H1 (cell line): ENCODE data around the gene SUV39H2. TPM values are rescaled to one million over a fixed set of nuclear protein-coding genes. Genes with fewer than 3 reads are reported as not detected.

ENCODE experiments used
- CTCF ChIA-PET: fragments of 300-600 bp; sonication (Branson Sonifier 250); formaldehyde crosslinking; loops from one replicate; lab custom pipeline; 2021; ENCODE audit not compliant: partially characterized antibody; lab: Charles Lee
- POLR2A ChIA-PET: fragments of 300-600 bp; sonication (Branson Sonifier 250); formaldehyde crosslinking; loops from one replicate; lab custom pipeline; 2021; ENCODE audit warnings: inconsistent platforms; ENCODE audit not compliant: partially characterized antibody; lab: Charles Lee
- DNase-seq, 2 experiments: peaks; one replicate each; pipeline versions ENCODE4 v3.0.0 to v3.0.0-alpha.2; 2010 to 2022; ENCODE audit warnings: low spot score in 2 of 2, low read depth in 1 of 2, mixed read lengths in 1 of 2
- FAIRE-seq: peaks from 2 replicates; lab custom pipeline; 2011; peaks lifted over from hg19 to GRCh38; lab: Jason Lieb, UNC
- H2AFZ ChIP-seq: 2 replicates; pipeline ENCODE4 v1.8.1; 2012; ENCODE audit warnings: low read length, inconsistent platforms
- H2AK5ac ChIP-seq: 2 replicates; pipeline ENCODE4 v1.6.1; 2013; ENCODE audit warnings: low read depth, low read length
- H2BK120ac ChIP-seq: replicated peaks from 2 replicates; pipeline ENCODE3; 2013; ENCODE audit warnings: low read depth, low read length, inconsistent platforms
- H2BK12ac ChIP-seq: 2 replicates; pipeline ENCODE4 v1.6.1; 2013; ENCODE audit warnings: low read depth, low read length
- H2BK15ac ChIP-seq: 2 replicates; pipeline ENCODE4 v1.6.1; 2013; ENCODE audit warnings: low read length
- H2BK20ac ChIP-seq: 2 replicates; pipeline ENCODE4 v1.6.1; 2013; ENCODE audit warnings: low read length
- H2BK5ac ChIP-seq: 2 replicates; pipeline ENCODE4 v1.6.1; 2013; ENCODE audit warnings: low read depth, low read length
- H3K14ac ChIP-seq: 2 replicates; pipeline ENCODE4 v1.6.1; 2013; ENCODE audit warnings: inconsistent platforms; ENCODE audit not compliant: insufficient read length
- H3K18ac ChIP-seq: 2 replicates; pipeline ENCODE4 v1.6.1; 2013; ENCODE audit warnings: low read length; ENCODE audit errors: extremely low read depth
- H3K23ac ChIP-seq: 2 replicates; pipeline ENCODE4 v1.6.1; 2013; ENCODE audit warnings: inconsistent platforms; ENCODE audit not compliant: insufficient read length
- H3K23me2 ChIP-seq: 2 replicates; pipeline ENCODE4 v1.6.1; 2013; ENCODE audit warnings: low read depth, low read length
- H3K27ac ChIP-seq: 2 replicates; pipeline ENCODE4 v1.6.1; 2011; ENCODE audit warnings: low read depth, low read length, inconsistent platforms
- H3K27me3 ChIP-seq, 4 experiments: replicated peaks in 1 of 4; 1 replicate in 1 of 4; 2 replicates in 3 of 4; pipeline versions ENCODE4 v1.6.1 to v1.8.1; 2011 to 2013; ENCODE audit warnings: low read length in 3 of 4, mild to moderate bottlenecking in 3 of 4, inconsistent platforms in 2 of 4, mixed read lengths in 2 of 4, moderate library complexity in 1 of 4; ENCODE audit not compliant: control insufficient read depth in 3 of 4, insufficient read depth in 3 of 4; ENCODE audit errors: extremely low read depth in 1 of 4
- H3K36me3 ChIP-seq, 4 experiments: 2 replicates each; pipeline versions ENCODE4 v1.6.1 to v1.8.1; 2011 to 2013; ENCODE audit warnings: mild to moderate bottlenecking in 4 of 4, low read length in 3 of 4, moderate library complexity in 2 of 4, control low read depth in 1 of 4, inconsistent platforms in 1 of 4; ENCODE audit not compliant: insufficient read depth in 4 of 4, control insufficient read depth in 2 of 4
- H3K4ac ChIP-seq: replicated peaks from 2 replicates; pipeline ENCODE3; 2013; ENCODE audit warnings: low read length, low read depth, mixed read lengths, inconsistent platforms; ENCODE audit not compliant: insufficient read length
- H3K4me1 ChIP-seq, 4 experiments: replicated peaks in 1 of 4; 1 replicate in 1 of 4; 2 replicates in 3 of 4; pipeline versions ENCODE4 v1.6.1 to v1.8.1; 2011 to 2013; ENCODE audit warnings: low read length in 3 of 4, inconsistent platforms in 2 of 4, mixed read lengths in 1 of 4; ENCODE audit not compliant: insufficient read depth in 4 of 4, control insufficient read depth in 3 of 4
- H3K4me2 ChIP-seq, 2 experiments: 2 replicates each; pipeline versions ENCODE4 v1.6.1 to v1.8.1; 2011 to 2013; ENCODE audit warnings: low read depth in 2 of 2, low read length in 2 of 2, control low read depth in 1 of 2, inconsistent platforms in 1 of 2, mild to moderate bottlenecking in 1 of 2; ENCODE audit not compliant: insufficient read depth in 1 of 2
- H3K4me3 ChIP-seq, 4 experiments: fragments of 200-600, 300-600 bp in 1 of 4; sonication (generic), shearing (Covaris generic), sonication (Bioruptor Twin) in 1 of 4; 2 replicates each; pipeline versions ENCODE4 v1.5.1 to v1.8.1; 2011 to 2016; ENCODE audit warnings: low read length in 4 of 4, low read depth in 3 of 4, control low read depth in 2 of 4, inconsistent platforms in 2 of 4, mild to moderate bottlenecking in 2 of 4, mixed read lengths in 1 of 4, moderate library complexity in 1 of 4; ENCODE audit not compliant: insufficient read depth in 2 of 4; ENCODE audit errors: extremely low read depth in 1 of 4
- H3K56ac ChIP-seq: replicated peaks from 2 replicates; pipeline ENCODE3; 2013; ENCODE audit warnings: low read depth, mild to moderate bottlenecking, mixed read lengths, low read length, inconsistent platforms; ENCODE audit not compliant: insufficient read length
- H3K79me1 ChIP-seq: 2 replicates; pipeline ENCODE4 v1.6.1; 2013; ENCODE audit warnings: low read depth, low read length, control low read depth
- H3K79me2 ChIP-seq, 2 experiments: 2 replicates each; pipeline versions ENCODE4 v1.6.1 to v1.8.1; 2012 to 2013; ENCODE audit warnings: low read length in 2 of 2, mild to moderate bottlenecking in 2 of 2, inconsistent platforms in 1 of 2; ENCODE audit not compliant: insufficient read depth in 2 of 2, control insufficient read depth in 1 of 2
- H3K9ac ChIP-seq, 4 experiments: replicated peaks in 1 of 4; 1 replicate in 1 of 4; 2 replicates in 3 of 4; pipeline versions ENCODE4 v1.6.1 to v1.8.1; 2011 to 2013; ENCODE audit warnings: low read depth in 3 of 4, low read length in 3 of 4, control low read depth in 2 of 4, mild to moderate bottlenecking in 2 of 4, moderate library complexity in 2 of 4, inconsistent platforms in 1 of 4; ENCODE audit errors: extremely low read depth in 1 of 4
- H3K9me3 ChIP-seq, 2 experiments: 2 replicates each; pipeline versions ENCODE4 v1.6.1 to v1.8.1; 2012 to 2013; ENCODE audit warnings: mild to moderate bottlenecking in 2 of 2, moderate library complexity in 2 of 2, control low read depth in 1 of 2, inconsistent platforms in 1 of 2, low read depth in 1 of 2, low read length in 1 of 2, mixed read lengths in 1 of 2; ENCODE audit not compliant: insufficient read depth in 2 of 2
- H4K20me1 ChIP-seq, 2 experiments: replicated peaks in 1 of 2; 2 replicates each; pipeline versions ENCODE3 to v1.8.1; 2011 to 2013; ENCODE audit warnings: inconsistent platforms in 2 of 2, low read length in 2 of 2, mild to moderate bottlenecking in 1 of 2; ENCODE audit not compliant: insufficient read depth in 2 of 2, control insufficient read depth in 1 of 2
- H4K5ac ChIP-seq: 2 replicates; pipeline ENCODE4 v1.6.1; 2013; ENCODE audit warnings: low read length, low read depth, mixed read lengths, inconsistent platforms; ENCODE audit not compliant: insufficient read length
- H4K8ac ChIP-seq: 2 replicates; pipeline ENCODE4 v1.8.0; 2013; ENCODE audit warnings: mild to moderate bottlenecking, moderate library complexity, low read length, inconsistent platforms; ENCODE audit not compliant: insufficient read depth; ENCODE audit errors: extremely low read depth
- H4K91ac ChIP-seq: replicated peaks from 2 replicates; pipeline ENCODE3; 2013; ENCODE audit warnings: low read length, mixed read lengths, inconsistent platforms; ENCODE audit not compliant: insufficient read length
- BACH1 ChIP-seq: IDR thresholded peaks from 2 replicates; pipeline ENCODE4 v1.6.1; 2012; ENCODE audit warnings: low read length, improper control_type of control experiment
- CEBPB ChIP-seq: IDR thresholded peaks from 2 replicates; pipeline ENCODE4 v1.6.1; 2012; ENCODE audit warnings: low read depth, low read length
- CHD2 ChIP-seq: IDR thresholded peaks from 2 replicates; pipeline ENCODE4 v1.6.1; 2012; ENCODE audit warnings: low read length, improper control_type of control experiment
- CTBP2 ChIP-seq: IDR thresholded peaks from 2 replicates; pipeline ENCODE4 v1.7.0; 2011; ENCODE audit warnings: borderline replicate concordance, mild to moderate bottlenecking, moderate library complexity, mixed read lengths, low read length; ENCODE audit not compliant: insufficient read depth, insufficient read length
- EZH2 ChIP-seq: fragments of 200-600 bp; sonication (generic); IDR thresholded peaks from 2 replicates; pipeline ENCODE4 v1.7.1; 2012; ENCODE audit warnings: low read depth, mild to moderate bottlenecking, moderate library complexity, low read length, inconsistent platforms; ENCODE audit not compliant: severe bottlenecking
- HDAC6 ChIP-seq: IDR thresholded peaks from one replicate; pipeline ENCODE4 v1.7.1; 2012; ENCODE audit warnings: low read depth, mild to moderate bottlenecking, inconsistent platforms, low read length, moderate library complexity
- KDM5A ChIP-seq: fragments of 200-600 bp; IDR thresholded peaks from 2 replicates; pipeline ENCODE4 v1.7.1; 2012; ENCODE audit warnings: mild to moderate bottlenecking, low read length, inconsistent platforms, mixed read lengths
- MAX ChIP-seq: IDR thresholded peaks from 2 replicates; pipeline ENCODE4 v1.6.1; 2012; ENCODE audit warnings: inconsistent platforms
- NANOG ChIP-seq: IDR thresholded peaks from 2 replicates; pipeline ENCODE4 v1.6.1; 2011; ENCODE audit warnings: low read length, low read depth, mild to moderate bottlenecking, inconsistent platforms; ENCODE audit not compliant: insufficient read depth, poor library complexity, severe bottlenecking
- POLR2A ChIP-seq, 2 experiments: IDR thresholded peaks; 1 replicate in 1 of 2; 2 replicates in 1 of 2; pipeline ENCODE4 v1.6.1; 2011; ENCODE audit warnings: low read depth in 2 of 2, low read length in 2 of 2, mild to moderate bottlenecking in 2 of 2; ENCODE audit errors: control extremely low read depth in 1 of 2
- SP2 ChIP-seq: IDR thresholded peaks from 2 replicates; pipeline ENCODE4 v1.6.1; 2012; ENCODE audit warnings: mild to moderate bottlenecking, low read length, inconsistent platforms
- TAF7 ChIP-seq: optimal IDR thresholded peaks from 2 replicates; pipeline ENCODE3; 2011; ENCODE audit warnings: low read depth, mild to moderate bottlenecking, inconsistent platforms, low read length, moderate library complexity, borderline replicate concordance
- ZNF274 ChIP-seq: IDR thresholded peaks from 2 replicates; pipeline ENCODE4 v1.7.0; 2012; ENCODE audit warnings: low read length, borderline replicate concordance; ENCODE audit errors: extremely low read depth
- WGBS, 2 experiments: shearing (Covaris generic) in 1 of 2; methylation state at CpG; one replicate each; pipeline versions ENCODE4 v1.1.6 to v1.1.7; 2013 to 2015; ENCODE audit warnings: low lambda C conversion rate in 2 of 2, mixed read lengths in 2 of 2, inconsistent platforms in 1 of 2, low coverage in 1 of 2, missing lambda C conversion rate in 1 of 2; ENCODE audit not compliant: insufficient replicate concordance in 2 of 2, insufficient coverage in 1 of 2, insufficient read length in 1 of 2; ENCODE audit errors: extremely low coverage in 1 of 2, missing lambda C conversion rate in 1 of 2; 5-methylcytosine and 5-hydroxymethylcytosine counted together
- polyA plus RNA-seq, 7 experiments: library from polyadenylated mRNA; depleted of rRNA in 3 of 7; stranded (reverse) in 5 of 7; unstranded in 2 of 7; fragments of >200 nt in 5 of 7; fragments of 200-250 nt in 2 of 7; gene quantifications; 1 replicate in 5 of 7; 2 replicates in 1 of 7; 4 replicates in 1 of 7; pipeline versions ENCODE4 v1.2.1 to v1.2.3, GENCODE V29; 2011 to 2013; ENCODE audit warnings: missing spikeins in 2 of 7, mixed read lengths in 2 of 7
- total RNA-seq: library from RNA; stranded (reverse); fragmentation: NEBNext Ultra II Directional; extraction: Animal tissue kit (Norgen Biotek cat#: 25700); gene quantifications from 2 replicates; pipeline ENCODE4 v1.2.1, GENCODE V29; 2021

SUV39H2 gene
- total and polyA plus RNA-seq, 2 of the 8 experiments (the other 6 are each of a cell fraction or from before 2014, with no cell fraction given): 19.4 to 62.3 TPM

DNA sequence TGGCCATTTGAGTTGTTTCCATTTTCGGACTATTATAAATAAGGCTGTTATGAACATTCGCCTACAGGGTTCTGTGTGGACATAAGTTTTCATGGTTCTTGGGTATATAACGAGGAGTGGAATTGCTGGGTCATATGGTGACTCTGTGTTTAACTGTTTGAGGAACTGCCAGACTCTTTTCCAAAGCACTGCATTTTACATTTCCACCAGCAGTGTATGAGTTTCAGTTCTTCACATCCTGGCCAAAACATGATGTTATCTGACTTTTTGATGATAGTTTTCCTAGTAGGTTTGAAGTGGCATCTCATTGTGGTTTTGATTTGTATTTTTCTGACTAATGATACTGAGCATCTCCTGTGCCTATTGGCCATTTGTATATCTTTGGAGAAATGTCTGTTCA lies 5.4 kb downstream of the SUV39H2 start:
- no peak overlapping the region for H2AFZ ChIP-seq
- H3K79me2 ChIP-seq: peaks cover 32 to 96% of the 10 kb centered on the region in 2 experiments
- H3K9me3 ChIP-seq: no peaks in the 10 kb centered on the region
- peaks cover 23 to 38% of the 10 kb centered on the region in 2 experiments for H4K20me1 ChIP-seq
- no peak overlapping the region for H3K9ac ChIP-seq
- H3K18ac ChIP-seq: no peak overlapping the region
- no peak overlapping the region for H2BK12ac ChIP-seq
- H2BK20ac ChIP-seq: no peak overlapping the region
- peaks cover 6 to 34% (median 15%) of the 10 kb centered on the region in 4 experiments; a peak in 7 of 8 replicates for H3K36me3 ChIP-seq
- H3K23me2 ChIP-seq: peaks cover 3% of the 10 kb centered on the region; the same call in 1 of the 2 replicates
- H3K4me1 ChIP-seq: peaks cover 0 to 3% (median 0%) of the 10 kb centered on the region in 4 experiments; a peak in 1 of 7 replicates
- H3K4me3 ChIP-seq: no peak overlapping the region
- FAIRE-seq (no peak), DNase-seq (no peak)
- no peak overlapping the region for H4K91ac ChIP-seq
- 93% methylated on average over 3 of the region's 3 CpGs; no CpG with 5 or more reads in 1 of the 2 experiments for WGBS, 2 experiments
- no peak overlapping the region for H2BK5ac ChIP-seq
- H3K56ac ChIP-seq: no peak overlapping the region
- H3K4me2 ChIP-seq: no peak overlapping the region
- no peak overlapping the region for H2BK15ac ChIP-seq
- H2AK5ac ChIP-seq: no peak overlapping the region
- ChIA-PET CTCF (no interaction called here), POLR2A (no interaction called here)
- H3K23ac ChIP-seq: no peak overlapping the region
- H3K79me1 ChIP-seq: peaks cover 12% of the 10 kb centered on the region
- no peak overlapping the region for H3K4ac ChIP-seq
- no peak overlapping the region for H4K5ac ChIP-seq
- no peak overlapping the region for H3K14ac ChIP-seq
- H2BK120ac ChIP-seq: no peak overlapping the region
- no peaks in the 10 kb centered on the region for H3K27me3 ChIP-seq
- no peak overlapping the region for H3K27ac ChIP-seq
- H4K8ac ChIP-seq: no peak overlapping the region
- TF ChIP-seq MAX: no peak
- no peak for TF ChIP-seq KDM5A
- TF ChIP-seq EZH2: no peak
- TF ChIP-seq BACH1: no peak
- TF ChIP-seq POLR2A (IDR thresholded peaks at IDR 0.05; ENCODE audit: control extremely low read depth in 1 of 2, low read depth in 2 of 2, low read length in 2 of 2): no peak
- no peak for TF ChIP-seq HDAC6
- no peak for TF ChIP-seq CHD2
- TF ChIP-seq SP2: no peak
- no peak for TF ChIP-seq TAF7
- no peak for TF ChIP-seq ZNF274
- no peak for TF ChIP-seq CTBP2
- no peak for TF ChIP-seq CEBPB
- no peak for TF ChIP-seq NANOG
